ENCODE results near the gene SYT2.

The SYT2 gene

GRCh38 chr1:202704601-202705000 lies 5.7 kb downstream of the SYT2 start:
- DNase-seq (ENCODE audit: low read depth) = no peak

- DNase-seq (ENCODE audit: low read depth) = no peak
These were observed 7.1 kb downstream of the SYT2 start for GRCh38 chr1:202703191-202703590.

DNA sequence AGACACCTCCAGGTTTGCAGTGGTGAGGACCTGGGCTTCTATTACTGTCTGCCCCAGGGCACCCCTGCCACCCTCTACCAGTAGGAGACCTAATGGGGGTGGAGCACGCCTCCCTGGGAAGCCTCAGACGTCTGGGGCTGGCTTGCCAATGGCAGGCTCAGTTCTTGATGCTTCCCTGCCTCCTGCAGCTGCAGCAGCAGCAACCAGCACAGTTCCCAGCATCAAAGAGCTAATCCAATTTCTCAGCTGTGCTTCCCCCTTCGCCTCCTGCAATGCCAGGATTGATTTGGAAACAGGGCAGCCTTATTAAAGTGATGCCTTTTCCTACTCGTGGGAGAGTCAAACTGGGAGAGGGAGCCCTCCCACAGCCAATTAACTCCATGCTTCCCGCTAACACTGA lies 8.2 kb downstream of the SYT2 start:
- no peak for DNase-seq (ENCODE audit: low read depth)

DNA sequence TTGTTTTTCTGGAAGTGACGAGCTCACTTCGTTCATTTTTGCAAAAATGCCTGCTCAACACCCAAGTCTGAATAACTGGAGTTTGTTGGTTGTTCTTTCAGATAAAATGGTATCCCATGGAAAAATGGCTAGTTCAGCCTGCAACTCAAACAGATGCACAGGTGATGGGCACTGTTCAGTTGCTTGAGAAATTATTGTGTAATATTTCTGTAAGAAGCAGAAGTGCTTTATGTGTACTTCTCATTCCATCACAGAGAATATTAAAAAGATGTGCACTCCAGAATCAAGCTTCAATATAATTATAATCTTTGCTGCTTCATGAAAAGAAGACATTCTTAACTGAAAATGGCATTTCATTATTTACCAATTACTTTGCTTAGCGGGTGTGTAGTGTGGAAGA lies 9.1 kb downstream of the SYT2 start:
- no peak for DNase-seq (ENCODE audit: low read depth)

- no peak for DNase-seq (ENCODE audit: low read depth)
These were observed 10.2 kb downstream of the SYT2 start for GRCh38 chr1:202700061-202700460.

GRCh38 chr1:202698276-202698675 lies 12.0 kb downstream of the SYT2 start:
- DNase-seq (ENCODE audit: low read depth) = no peak

GRCh38 chr1:202697038-202697437 lies 13.2 kb downstream of the SYT2 start:
- DNase-seq (ENCODE audit: low read depth) = no peak

- no peak for DNase-seq (ENCODE audit: low read depth)
These were observed 15.9 kb downstream of the SYT2 start for GRCh38 chr1:202694314-202694713.

DNA sequence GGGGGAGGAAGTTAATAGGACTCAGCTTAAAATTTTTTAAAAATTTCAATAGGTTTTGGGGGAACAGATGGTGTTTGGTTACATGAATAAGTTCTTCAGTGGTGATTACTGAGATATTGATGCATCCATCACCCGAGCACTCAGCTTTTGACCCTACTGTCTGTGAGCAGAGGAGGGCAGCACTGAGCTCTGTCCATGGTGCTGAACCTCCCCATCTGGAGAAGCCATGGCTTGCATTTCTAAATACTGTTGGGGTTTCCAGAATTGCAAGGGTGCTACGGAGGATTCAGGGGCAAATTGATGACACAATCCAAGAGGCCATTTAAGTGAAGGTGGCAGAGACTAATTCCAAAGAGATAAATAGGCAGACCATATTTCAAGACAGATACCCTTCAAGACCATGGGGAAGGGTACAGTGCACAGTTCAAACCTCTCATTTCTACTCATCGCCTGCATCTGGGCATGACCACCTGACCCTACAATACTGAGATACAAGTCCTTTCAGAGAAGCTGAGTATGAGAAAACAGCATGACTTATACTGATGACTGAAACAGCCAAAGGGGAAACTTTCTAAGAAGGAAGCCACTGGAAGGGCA lies 17.2 kb downstream of the SYT2 start:
- peak; percentile 21 for DNase-seq (ENCODE audit: low read depth)

GRCh38 chr1:202691816-202692215 lies 18.4 kb downstream of the SYT2 start:
- no peak for DNase-seq (ENCODE audit: low read depth)

DNA sequence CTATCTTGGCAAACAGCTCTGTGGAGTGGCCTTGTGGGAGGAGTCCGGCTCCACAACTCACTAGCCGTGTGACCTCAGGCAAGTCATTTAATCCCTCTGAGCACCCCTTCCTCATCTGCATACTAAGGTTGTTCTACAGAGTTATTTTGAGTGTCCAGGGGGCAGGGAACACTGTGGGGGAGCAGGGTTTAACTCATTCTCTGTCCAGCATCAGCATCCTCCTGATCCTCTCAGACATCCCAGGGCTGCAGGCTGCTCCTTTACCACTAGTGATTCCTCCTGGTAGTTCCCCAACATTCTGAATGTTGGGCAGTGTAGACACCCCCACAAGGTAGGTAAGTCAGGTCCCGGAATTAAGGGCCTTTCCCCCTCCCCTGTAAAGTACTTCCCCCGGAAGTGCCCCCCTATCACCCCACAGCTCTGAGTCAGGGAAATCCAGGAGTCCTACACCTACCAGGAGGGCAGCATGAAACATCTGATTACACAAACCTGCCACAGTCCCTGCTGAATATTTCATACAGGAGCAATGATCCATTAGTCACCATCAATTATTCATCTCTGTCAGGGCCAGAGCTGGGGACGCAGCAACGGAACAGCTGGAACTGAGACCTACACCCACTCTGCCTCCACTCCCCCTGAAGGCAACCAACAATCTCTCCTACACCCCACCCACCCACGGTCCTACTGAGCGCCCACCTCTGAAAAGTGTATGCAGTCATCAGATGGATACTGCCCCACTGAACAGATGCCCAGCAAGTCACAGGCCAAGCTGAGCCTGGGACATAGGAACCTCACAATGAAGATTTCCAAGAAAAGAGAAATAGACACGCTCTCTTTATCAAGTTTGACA lies 20.5 kb downstream of the SYT2 start:
- DNase-seq (ENCODE audit: low read depth) = no peak

- DNase-seq (ENCODE audit: low read depth) = no peak
These were observed 21.2 kb downstream of the SYT2 start for GRCh38 chr1:202689082-202689481.

GRCh38 chr1:202688401-202688800 lies 21.9 kb downstream of the SYT2 start:
- DNase-seq (ENCODE audit: low read depth) = no peak

DNA sequence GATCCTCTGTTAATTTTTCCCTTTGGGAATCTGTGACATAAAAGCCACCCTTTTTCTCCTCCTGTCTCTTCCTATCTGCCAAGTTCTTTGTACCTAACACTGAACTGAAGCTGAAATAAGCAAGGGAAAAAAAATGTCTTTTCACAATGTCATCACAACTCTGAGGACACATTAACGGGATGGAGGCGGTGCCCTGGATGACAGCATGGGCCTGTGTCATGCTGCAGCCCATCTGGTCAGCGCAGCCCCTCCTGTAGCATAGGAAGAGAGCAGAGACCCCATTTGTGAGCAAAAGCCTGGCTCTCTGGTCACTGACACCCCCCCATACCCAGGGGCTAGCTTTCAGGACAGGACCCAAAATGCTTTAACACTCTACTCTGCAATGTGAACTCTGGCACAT lies 22.5 kb downstream of the SYT2 start:
- no peak for DNase-seq (ENCODE audit: low read depth)

- DNase-seq (ENCODE audit: low read depth) = no peak
These were observed 22.9 kb downstream of the SYT2 start for GRCh38 chr1:202687370-202687769.

- no peak for DNase-seq (ENCODE audit: low read depth)
These were observed 24.6 kb downstream of the SYT2 start for GRCh38 chr1:202685641-202686040.

DNA sequence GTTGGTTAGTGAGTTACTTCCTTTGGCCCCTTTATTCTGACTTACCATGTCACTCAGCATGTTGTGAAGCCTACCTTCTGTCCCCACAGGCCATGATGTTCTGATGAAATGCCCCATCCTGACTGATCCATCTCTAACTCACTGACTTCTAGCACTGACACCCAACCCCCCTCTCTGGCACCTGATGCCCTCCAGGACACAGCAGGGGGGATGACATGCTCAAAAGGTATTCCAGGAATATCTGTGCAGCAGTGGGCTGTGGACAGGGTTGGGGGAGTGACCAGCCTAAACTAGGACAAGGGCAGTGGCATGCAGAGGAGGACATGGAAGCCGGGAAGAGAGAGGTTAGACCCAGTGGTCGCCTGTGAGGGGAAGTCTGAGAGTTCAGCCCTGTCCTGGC lies 25.5 kb downstream of the SYT2 start:
- no peak for DNase-seq (ENCODE audit: low read depth)

DNA sequence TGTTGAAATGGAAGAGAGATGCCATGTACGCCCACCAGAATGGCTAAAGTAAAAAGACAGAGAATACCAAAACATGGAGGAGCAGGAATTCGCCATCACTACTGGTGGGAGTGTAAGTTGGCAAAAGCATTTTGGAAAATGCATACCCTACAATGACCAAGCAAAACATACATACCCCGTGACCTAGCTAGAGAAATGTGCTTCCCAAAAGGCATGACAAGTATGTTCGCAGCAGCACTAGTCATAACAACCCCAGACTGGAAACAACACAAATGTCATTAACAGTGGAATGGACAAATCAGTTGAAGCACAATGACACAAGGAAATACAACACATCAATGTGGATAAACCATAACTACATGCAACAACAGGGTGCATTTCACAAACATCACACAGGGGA lies 27.2 kb downstream of the SYT2 start:
- DNase-seq (ENCODE audit: low read depth) = no peak

DNA sequence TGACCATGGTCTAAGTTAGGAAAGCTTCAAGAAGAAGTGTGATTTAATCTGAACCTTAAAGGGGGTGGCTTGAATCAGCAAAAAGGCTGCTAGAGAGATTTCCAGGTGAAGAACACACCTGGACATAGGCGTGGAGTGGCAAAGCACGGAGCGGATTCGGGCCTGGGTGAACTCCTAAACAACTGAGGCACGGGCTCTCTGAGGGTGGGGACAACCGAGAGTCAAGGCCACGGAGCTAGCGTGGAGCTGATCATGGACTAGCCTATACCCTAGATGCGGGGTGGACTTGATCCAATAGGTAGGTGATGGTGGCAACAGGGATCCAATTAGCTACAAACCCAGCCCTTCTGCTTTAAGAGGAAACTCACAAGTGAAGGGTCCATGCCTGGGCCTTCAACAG lies 27.8 kb downstream of the SYT2 start:
- DNase-seq (ENCODE audit: low read depth) = no peak

DNA sequence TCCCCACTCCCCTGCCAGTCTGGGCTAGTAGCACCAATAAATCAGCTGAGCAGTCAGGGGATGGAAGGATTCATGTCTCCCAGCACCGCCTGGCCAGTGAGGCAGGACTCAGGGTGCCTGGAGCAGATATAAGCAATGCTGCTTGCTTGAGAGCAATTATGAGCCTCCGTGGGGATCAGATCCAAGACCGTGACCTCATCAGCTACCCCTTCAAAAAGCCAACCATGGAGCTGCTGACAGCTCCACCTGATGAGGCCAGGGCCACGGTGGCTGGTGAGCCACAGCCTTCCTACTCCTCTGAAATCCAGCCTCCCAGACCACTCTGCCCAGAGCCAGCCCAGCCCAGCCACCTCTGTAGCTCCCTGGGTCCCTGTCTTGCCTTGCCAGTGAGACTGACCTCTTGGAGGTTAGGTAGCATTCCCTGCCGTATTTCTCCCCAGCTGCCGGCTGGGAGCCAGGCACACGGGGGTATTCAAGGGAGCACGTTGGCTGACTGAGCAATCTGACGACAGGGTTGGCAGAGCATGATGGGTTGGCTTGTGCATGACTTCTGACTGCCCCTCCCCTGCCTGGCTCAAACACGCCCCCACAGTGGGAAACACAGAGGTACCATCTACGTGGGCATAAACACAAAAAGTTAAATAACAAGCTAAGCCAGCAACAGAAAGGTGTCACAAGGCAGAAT lies 28.4 kb downstream of the SYT2 start:
- no peak for DNase-seq (ENCODE audit: low read depth)

DNA sequence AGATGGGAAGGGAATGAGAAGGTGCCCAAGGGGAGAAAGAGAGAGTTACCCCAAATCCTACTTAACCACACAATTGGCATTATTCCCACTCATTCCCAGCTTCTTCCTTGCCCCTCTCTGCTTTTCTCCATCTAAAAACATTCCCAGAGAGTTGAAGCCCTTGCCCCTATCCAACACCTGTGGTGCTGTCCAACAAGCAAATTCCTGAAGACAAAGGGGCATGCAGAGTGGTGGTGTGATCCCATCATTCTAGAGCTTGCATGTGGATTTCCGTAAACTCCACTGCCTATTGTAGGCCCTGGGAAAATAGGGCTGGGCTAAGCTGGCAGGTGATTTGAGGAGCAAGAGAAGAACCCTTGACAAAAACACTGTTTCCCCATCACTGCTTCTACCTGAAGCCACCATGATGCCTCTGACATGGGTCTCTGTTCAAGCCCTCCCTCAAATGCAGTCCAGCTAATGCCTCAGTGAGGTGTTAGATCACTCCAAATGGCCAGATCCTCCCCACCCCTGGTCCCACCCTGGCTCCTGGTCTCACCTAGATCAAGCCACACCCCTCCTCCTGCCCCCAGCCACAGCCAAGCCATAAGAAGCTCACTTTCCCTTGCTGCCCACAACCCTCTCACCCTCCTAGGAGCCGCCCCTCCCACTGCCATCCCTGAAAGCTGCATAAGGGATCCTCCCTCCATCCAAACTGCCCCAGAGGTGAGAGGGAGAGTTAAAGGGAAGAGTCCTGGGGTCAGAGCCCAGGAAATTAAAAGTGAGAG lies 29.5 kb downstream of the SYT2 start:
- no peak for DNase-seq (ENCODE audit: low read depth)

DNA sequence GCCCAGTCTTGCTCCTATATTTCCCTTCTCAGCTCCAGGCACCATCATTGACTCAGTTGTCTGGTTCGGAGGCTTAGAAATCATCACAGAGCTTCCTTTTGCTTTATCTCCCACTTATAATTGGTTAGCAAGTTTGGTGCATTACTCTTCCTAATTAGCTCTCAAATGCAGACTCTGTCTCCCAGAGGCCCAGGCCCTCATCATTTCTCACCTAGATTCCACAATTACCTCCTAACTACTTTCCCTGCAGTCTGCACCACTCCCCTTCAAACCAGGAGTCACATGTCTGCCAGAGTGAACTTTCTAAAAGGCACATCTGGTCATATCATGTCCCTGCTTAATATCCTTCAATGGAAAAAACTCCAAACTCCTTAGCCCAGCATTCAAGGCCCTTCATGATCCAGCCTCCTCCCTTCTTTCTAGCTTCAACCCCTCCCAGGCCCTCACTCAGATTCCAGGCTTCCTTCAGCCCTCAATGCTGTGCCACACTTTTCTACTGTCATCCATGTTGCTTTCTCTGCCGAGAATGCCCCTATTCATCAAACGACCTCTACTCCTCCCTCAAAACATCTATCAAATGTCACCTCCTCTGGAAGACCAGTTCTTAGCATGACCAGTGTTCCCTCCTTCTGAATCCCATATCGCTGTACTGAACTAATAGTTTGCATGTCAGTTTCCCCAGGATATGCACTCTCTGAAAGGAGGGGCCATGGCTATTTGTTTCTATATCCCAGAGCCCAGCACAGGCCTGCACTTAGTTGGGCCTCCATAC lies 30.7 kb downstream of the SYT2 start:
- DNase-seq (ENCODE audit: low read depth) = no peak
